Urinary bladder (tissue), 4 donors: ENCODE measurements around the gene NRCAM. TPM values are rescaled to one million over a fixed set of nuclear protein-coding genes. Genes with fewer than 3 reads are reported as not detected.

Experiments used
- DNase-seq: peaks from one replicate; pipeline ENCODE4 v3.0.0-alpha.2; 2015; ENCODE audit errors: extremely low spot score
- H3K27ac ChIP-seq: one replicate; pipeline ENCODE4 v1.5.1; 2013; ENCODE audit warnings: low read depth, mild to moderate bottlenecking, moderate library complexity
- H3K36me3 ChIP-seq: one replicate; pipeline ENCODE4 v1.6.1; 2013; ENCODE audit warnings: mild to moderate bottlenecking, moderate library complexity; ENCODE audit not compliant: insufficient read depth
- H3K4me1 ChIP-seq: one replicate; pipeline ENCODE4 v1.6.1; 2013; ENCODE audit warnings: mild to moderate bottlenecking, moderate library complexity; ENCODE audit not compliant: insufficient read depth
- H3K4me3 ChIP-seq: one replicate; pipeline ENCODE4 v1.5.1; 2013; ENCODE audit warnings: low read depth, low read length
- WGBS: extraction: QIAGEN DNeasy Blood & Tissue Kit; methylation state at CpG from one replicate; pipeline ENCODE4 v1.1.7; 2013; 5-methylcytosine and 5-hydroxymethylcytosine counted together
- polyA plus RNA-seq: library from polyadenylated mRNA; stranded (reverse); fragments of 200-250 nt; gene quantifications from one replicate; pipeline ENCODE4 v1.2.3, GENCODE V29; 2013
- total RNA-seq: library from RNA; depleted of rRNA; stranded (reverse); fragments of >200 nt; gene quantifications from one replicate; pipeline ENCODE4 v1.2.3, GENCODE V29; 2014
- donor health status: healthy with polysubstance abuse.
- donor health status: healthy.

NRCAM gene
- total and polyA plus RNA-seq, 2 donors = 2.0 to 9.7 TPM

- no peak for DNase-seq
- no peaks in the 10 kb centered on the region for H3K4me1 ChIP-seq
- WGBS = 92% methylated on average over 4 of the region's 4 CpGs
Measured at GRCh38 chr7:108142180-108142579, 314.1 kb downstream of the NRCAM start.

DNA sequence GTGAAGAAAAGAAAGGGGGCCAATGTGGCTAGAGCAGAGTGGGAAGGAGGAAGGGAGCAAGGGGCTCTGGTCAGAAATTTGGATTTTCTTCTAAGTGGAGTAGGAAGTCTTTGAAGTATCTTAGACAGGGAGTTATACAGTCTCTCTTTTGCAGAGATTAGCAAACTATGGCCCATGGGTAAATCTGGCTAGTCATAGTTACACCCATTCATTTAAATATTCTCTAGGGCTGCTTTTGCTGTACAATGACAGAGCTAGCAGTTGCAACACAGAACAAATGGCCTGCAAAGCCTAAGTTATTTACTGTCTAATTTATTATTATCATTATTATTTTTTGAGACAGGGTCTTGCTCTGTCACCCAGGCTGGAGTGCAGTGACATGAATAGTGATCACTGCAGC is 315.6 kb downstream of the NRCAM start:
- Histone ChIP-seq H3K4me1 (no peaks in the 10 kb centered on the region), H3K4me3 (no peak overlapping the region), H3K27ac (no peak overlapping the region), H3K36me3 (no peaks in the 10 kb centered on the region)
- DNase-seq = no peak

More at GRCh38 chr7:108142180-108142579, 314.1 kb downstream of the NRCAM start:
- H3K36me3 ChIP-seq = no peaks in the 10 kb centered on the region
- no peak overlapping the region for H3K4me3 ChIP-seq
- H3K27ac ChIP-seq = no peak overlapping the region

DNA sequence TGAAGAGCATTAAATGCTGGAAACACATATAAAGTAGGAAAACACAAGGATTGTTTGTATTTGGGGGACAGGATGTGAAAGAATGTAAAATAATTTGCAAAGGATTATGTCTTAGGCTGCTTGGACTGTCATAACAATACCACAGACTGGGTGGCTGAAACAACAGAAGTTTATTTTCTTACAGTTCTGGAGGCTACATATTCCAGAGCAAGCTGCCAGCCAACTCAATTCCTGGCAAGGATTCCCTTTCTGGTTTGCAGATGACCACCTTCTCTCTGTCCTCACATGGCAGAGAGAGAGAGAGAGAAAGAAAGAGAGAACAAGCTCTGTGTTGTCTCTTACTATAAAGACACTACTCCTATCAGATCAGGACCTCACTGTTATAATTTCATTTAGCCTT is 317.3 kb downstream of the NRCAM start:
- no peak for DNase-seq
- H3K4me1 ChIP-seq = no peaks in the 10 kb centered on the region
- no peak overlapping the region for H3K27ac ChIP-seq
- no peak overlapping the region for H3K4me3 ChIP-seq
- H3K36me3 ChIP-seq = no peaks in the 10 kb centered on the region

GRCh38 chr7:108137993-108138392 is 318.2 kb downstream of the NRCAM start:
- Histone ChIP-seq H3K36me3 (no peaks in the 10 kb centered on the region), H3K27ac (no peak overlapping the region), H3K4me1 (no peaks in the 10 kb centered on the region), H3K4me3 (no peak overlapping the region)
- 88% methylated on average over 4 of the region's 4 CpGs for WGBS
- no peak for DNase-seq

DNA sequence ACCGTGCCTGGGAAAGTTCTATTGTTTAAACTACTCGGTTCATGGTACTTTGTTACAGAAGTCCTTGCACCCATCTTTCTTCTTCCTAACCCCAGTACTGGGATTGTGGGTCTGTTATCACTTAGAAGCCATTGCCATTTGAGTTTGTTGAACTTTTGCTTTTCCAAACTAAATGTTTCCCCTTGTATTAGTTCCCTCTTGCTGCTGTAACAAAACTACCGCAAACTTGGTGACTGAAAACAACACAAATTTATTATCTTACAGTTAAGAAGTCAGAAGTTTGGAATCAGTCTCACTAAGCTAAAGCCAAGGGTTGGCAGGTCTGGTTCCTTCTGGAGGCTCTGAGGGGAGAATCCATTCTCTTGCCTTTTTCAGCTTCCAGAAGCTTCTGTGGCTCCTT is 319.2 kb downstream of the NRCAM start:
- Histone ChIP-seq H3K4me3 (no peak overlapping the region), H3K27ac (no peak overlapping the region), H3K36me3 (no peaks in the 10 kb centered on the region), H3K4me1 (no peaks in the 10 kb centered on the region)
- DNase-seq = no peak
- WGBS = 84% methylated on average over 3 of the region's 3 CpGs

DNA sequence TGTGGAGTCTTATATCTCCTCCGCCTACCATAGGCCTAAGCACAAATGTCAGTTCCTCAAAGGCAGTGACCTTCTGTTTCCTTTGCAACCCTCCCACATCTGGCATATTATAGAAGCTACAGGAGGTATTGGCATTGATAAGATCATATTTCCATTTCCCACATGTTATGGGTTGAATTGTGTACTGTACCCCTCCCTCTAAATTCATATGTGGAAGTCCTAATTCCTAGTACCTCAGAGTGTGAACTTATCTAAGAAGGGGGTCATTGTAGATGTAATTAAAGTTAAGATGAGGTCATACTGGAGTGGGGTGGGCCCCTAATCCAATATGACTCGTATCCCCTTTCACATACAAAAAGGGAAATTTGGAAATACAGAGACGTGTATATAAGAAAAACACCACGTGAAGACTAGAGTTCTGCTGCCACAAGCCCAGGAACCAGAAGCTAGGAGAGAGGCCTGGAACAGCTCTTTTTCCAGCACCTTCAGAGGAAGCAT is 320.0 kb downstream of the NRCAM start:
- Histone ChIP-seq H3K27ac (no peak overlapping the region), H3K4me3 (no peak overlapping the region), H3K4me1 (no peaks in the 10 kb centered on the region), H3K36me3 (no peaks in the 10 kb centered on the region)
- 87% methylated on average over 4 of the region's 4 CpGs for WGBS
- no peak for DNase-seq

DNA sequence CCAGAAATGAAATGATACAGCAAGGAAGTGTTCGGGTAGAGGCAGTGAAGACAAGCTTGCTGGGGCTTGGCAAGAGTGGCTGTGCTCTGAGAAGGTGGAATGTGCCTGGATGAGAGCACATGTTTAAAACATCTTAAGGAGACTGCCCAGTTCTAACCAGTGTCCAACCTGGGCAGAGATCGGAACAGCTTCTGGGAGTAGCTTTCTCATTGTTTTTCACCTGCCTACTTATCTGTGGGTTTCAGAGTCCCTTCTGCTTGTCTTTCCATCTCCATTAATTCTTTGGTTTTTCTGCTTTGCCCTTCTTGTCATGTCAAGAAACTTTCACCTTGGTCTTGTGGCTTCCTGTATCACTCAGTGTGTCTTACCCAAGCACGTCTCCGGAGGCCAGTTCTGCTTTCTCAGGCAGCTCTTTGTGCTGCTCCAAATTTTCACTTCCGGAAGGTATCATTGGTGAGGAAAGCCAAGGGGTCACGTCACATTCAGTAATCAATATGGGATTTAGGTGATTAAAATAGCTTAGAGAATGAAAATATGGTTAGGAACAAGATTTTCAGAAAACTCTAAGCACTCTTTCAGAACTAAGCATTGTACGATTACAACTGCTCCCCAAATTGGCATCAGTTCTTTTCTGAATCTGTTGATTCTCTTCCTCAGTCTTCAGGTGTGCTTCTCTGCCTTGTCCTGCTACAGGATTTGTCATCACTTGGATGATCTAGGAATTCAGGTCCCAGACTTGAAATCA is 320.6 kb downstream of the NRCAM start:
- Histone ChIP-seq H3K4me3 (no peak overlapping the region), H3K4me1 (no peaks in the 10 kb centered on the region), H3K27ac (no peak overlapping the region), H3K36me3 (no peaks in the 10 kb centered on the region)
- 83% methylated on average over 7 of the region's 7 CpGs for WGBS
- DNase-seq = no peak

GRCh38 chr7:108134486-108134885 is 321.8 kb downstream of the NRCAM start:
- 95% methylated on average over 1 of the region's 1 CpG for WGBS
- H3K27ac ChIP-seq = no peak overlapping the region
- no peaks in the 10 kb centered on the region for H3K4me1 ChIP-seq
- no peak overlapping the region for H3K4me3 ChIP-seq
- H3K36me3 ChIP-seq = no peaks in the 10 kb centered on the region
- DNase-seq = no peak

DNA sequence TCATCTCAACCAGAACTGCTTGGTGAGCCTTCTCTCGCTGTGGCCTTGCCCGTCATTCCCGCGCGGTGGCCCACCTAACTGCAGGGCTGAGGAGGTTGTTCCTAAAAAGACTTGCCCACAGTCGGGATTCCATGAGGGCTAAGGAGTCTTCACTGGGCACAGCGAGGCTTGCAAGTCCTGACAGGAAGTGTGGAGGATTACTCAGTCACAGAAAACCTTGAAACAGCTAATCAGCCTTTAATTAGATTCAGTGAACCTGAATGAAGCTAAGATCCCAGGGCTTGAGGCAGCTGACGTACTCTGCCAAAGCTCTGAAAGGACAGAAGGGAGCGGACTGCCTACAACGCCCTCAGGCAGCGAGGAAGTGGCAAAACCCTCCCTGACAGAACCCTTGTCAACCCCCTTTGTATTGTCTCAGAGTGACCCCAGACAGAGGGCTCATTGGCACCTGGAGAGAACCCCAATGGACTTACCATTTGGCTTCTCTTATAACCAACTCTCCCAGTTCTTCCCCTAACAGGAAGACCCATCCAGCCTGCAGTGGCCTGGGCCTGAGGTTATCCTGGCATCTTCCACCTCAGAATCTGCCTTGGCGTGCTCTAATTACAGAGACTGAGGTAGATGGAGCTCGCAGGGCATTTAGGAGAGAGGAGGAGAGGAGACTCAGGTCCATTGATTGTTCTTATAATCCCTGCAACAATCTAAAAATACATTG is 323.5 kb downstream of the NRCAM start:
- Histone ChIP-seq H3K4me1 (no peaks in the 10 kb centered on the region), H3K36me3 (no peaks in the 10 kb centered on the region), H3K27ac (no peak overlapping the region), H3K4me3 (no peak overlapping the region)
- DNase-seq = no peak
- 88% methylated on average over 13 of the region's 13 CpGs for WGBS

GRCh38 chr7:108130261-108130660 is 326.0 kb downstream of the NRCAM start, which contains the start of gene LAMB4:
Gene LAMB4 (minus strand): TSS chr7:108130361. CDS start chr7:108123164, 7,197 bp downstream.
- H3K4me1 ChIP-seq = no peaks in the 10 kb centered on the region
- no peaks in the 10 kb centered on the region for H3K36me3 ChIP-seq
- H3K4me3 ChIP-seq = no peak within 1 kb of the TSS
- no peak for DNase-seq
- no peak within 1 kb of the TSS for H3K27ac ChIP-seq
- 85% methylated on average over 3 of the region's 3 CpGs for WGBS

- Histone ChIP-seq H3K4me3 (no peak overlapping the region), H3K27ac (no peak overlapping the region), H3K4me1 (no peaks in the 10 kb centered on the region), H3K36me3 (no peaks in the 10 kb centered on the region)
- WGBS = 77% methylated on average over 7 of the region's 7 CpGs
- DNase-seq = no peak
Measured at GRCh38 chr7:108129018-108129965, 326.9 kb downstream of the NRCAM start.

- H3K4me1 ChIP-seq = no peaks in the 10 kb centered on the region
- H3K27ac ChIP-seq = no peak overlapping the region
- H3K36me3 ChIP-seq = no peaks in the 10 kb centered on the region
- no peak for DNase-seq
- no peak overlapping the region for H3K4me3 ChIP-seq
- WGBS = 94% methylated on average over 3 of the region's 3 CpGs
Measured at GRCh38 chr7:108128514-108128913, 327.7 kb downstream of the NRCAM start.

DNA sequence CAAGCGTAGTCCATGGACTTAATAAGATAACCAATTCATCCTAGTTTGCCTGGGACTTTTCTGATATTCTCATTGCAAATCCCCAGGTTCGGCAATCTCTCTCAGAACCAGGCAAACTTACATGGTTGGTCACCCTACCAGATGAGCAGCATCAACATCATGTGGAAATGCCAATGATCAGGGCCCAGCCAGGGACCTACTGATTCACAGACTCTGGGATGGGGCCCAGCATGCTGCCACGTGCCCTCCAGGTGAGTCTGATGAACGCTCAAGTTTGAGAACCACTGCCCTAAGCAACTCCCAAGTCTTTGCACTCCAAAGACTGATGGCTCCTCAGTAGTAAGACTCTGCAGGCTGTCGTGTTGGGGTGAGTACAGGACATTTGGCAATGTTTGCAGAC is 328.8 kb downstream of the NRCAM start:
- Histone ChIP-seq H3K36me3 (no peaks in the 10 kb centered on the region), H3K4me3 (no peak overlapping the region), H3K27ac (no peak overlapping the region), H3K4me1 (no peaks in the 10 kb centered on the region)
- no peak for DNase-seq
- WGBS = 92% methylated on average over 5 of the region's 5 CpGs
